HL-60/S4 treated with retinoic acid at 250 ng/mL for 4 days and 3 days (cell line): Measurements from ENCODE around the gene UVSSA.
"Not testable (repeated sequence)": the region's sequence is repeated elsewhere in the genome, so short reads cannot be mapped to it uniquely, and the experiment has no call there.

Experiments used
- in situ Hi-C: fragments of 300-500 bp; cut with MboI; formaldehyde crosslinking; loops from 2 replicates; pipeline ENCODE4 v1.7.0; 2022; ENCODE audit warnings: low sequenced_read_pairs

Gene UVSSA

GRCh38 chr4:1417522-1418390, 70.7 kb downstream of the UVSSA start:
- in situ Hi-C loops: no loop called here

- in situ Hi-C loops: no loop called here
Observed at GRCh38 chr4:1418494-1419285, 71.7 kb downstream of the UVSSA start.

- in situ Hi-C loops: no loop called here
Observed at GRCh38 chr4:1419708-1420107, 72.7 kb downstream of the UVSSA start.

- in situ Hi-C loops: no loop called here
Observed at GRCh38 chr4:1421657-1422056, 74.6 kb downstream of the UVSSA start.

GRCh38 chr4:1427010-1427409, 80.0 kb downstream of the UVSSA start:
- in situ Hi-C loops: no loop called here

- in situ Hi-C loops: not testable (repeated sequence)
Observed at GRCh38 chr4:1443688-1444172, 96.7 kb downstream of the UVSSA start.
